GM19372 (cell line): ENCODE data around the gene ABHD16B.

ENCODE experiments used
- ATAC-seq: cut with Tn5 transposase; IDR thresholded peaks from one replicate; pipeline ENCODE4 v1.9.1; 2021; ENCODE audit warnings: mild to moderate bottlenecking, low read depth, moderate library complexity; ENCODE audit not compliant: unreplicated experiment

Gene ABHD16B

GRCh38 chr20:63892402-63892801, 31.1 kb downstream of the ABHD16B start:
- no peak for ATAC-seq

GRCh38 chr20:63893999-63894357, 32.7 kb downstream of the ABHD16B start:
- no peak for ATAC-seq

DNA sequence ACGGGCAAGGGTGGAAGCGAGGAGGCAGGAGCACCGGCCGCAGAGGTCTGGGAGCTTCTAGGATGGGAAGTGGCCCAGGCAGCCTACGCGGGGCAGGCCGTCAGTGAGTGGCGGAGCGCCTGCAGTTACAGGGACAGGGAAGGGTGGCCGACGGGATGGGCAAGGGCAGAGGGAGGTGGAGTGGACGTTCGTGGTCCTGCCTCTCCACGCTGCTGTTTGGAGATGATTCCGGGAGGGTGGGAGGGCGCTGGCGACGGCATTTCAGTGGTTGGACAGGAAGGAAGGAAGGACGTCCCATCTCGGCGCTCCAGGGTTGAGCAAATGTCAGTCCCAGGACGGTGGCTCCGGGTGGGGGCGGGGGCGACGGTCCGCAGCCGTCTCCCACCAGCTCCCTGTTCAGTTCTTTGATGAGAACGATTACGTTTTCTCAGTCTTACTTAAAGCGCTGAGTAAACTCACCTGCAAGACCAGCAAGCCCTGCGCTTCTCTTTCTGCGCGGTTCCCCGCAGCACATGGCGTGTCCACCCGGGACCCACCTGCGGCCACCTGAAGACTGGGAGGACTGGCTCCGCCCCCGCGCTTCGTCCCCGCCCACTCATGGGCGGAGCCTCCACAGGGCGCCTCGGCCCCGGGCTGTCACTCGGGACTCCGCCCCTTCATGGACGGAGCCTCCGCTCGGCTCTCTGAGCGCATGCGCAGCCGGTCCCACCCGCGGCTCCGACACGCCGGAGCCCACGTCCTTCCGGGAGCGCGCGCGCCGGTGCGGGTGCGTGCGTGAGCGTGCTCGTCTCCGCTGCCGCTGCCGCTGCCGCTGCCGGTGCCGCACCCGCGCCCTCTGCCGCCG, 33.3 kb downstream of the ABHD16B start, which contains the start of gene DNAJC5:
DNAJC5 (plus strand) TSS at position 769 of the 844 bp plus-strand sequence. CDS start 33,220 bp downstream, outside the sequence.
- peak; percentile 94 for ATAC-seq

GRCh38 chr20:63895202-63895951, 34.1 kb downstream of the ABHD16B start:
- ATAC-seq = peak; percentile 23

DNA sequence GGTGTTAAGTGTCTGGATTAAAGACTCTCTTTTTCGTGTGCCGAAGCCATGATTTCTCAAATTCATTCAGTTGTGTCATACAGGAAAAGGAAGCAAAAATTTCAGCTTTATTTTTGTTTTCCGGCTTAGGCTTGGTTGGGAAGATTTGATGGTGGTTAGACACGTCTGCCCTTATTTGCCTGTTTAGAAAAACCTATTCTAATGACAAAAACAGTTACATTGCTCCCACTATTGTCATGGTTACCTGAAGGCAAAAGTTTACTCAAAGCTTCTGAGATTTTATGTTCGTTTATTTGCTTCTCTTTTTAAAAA, 34.6 kb downstream of the ABHD16B start:
- ATAC-seq = no peak

- no peak for ATAC-seq
Observed at GRCh38 chr20:63896264-63897105, 35.2 kb downstream of the ABHD16B start.

- ATAC-seq = no peak
Observed at GRCh38 chr20:63897978-63898561, 36.8 kb downstream of the ABHD16B start.

GRCh38 chr20:63898882-63899558, 37.7 kb downstream of the ABHD16B start:
- ATAC-seq = no peak

DNA sequence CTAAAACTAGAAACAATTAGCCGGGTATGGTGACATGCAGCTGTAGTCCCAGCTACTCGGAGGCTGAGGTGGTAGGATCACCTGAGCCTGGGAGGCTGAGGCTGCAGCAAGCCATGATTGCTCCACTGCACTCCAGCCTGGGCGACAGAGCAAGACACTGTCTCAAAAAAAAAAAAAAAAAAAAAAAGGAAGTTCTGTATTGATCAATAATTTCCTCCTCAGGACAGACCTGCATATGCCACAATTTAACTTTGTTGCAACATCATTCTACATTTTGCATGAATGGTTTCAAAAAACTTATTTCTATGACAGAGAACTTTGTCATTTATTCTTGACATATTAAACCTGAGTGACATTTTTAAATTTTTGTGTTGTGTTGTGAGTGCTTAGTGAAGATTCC, 39.1 kb downstream of the ABHD16B start:
- ATAC-seq = no peak

- no peak for ATAC-seq
Observed at GRCh38 chr20:63903796-63904561, 42.7 kb downstream of the ABHD16B start.

GRCh38 chr20:63908008-63908682, 46.8 kb downstream of the ABHD16B start:
- no peak for ATAC-seq

DNA sequence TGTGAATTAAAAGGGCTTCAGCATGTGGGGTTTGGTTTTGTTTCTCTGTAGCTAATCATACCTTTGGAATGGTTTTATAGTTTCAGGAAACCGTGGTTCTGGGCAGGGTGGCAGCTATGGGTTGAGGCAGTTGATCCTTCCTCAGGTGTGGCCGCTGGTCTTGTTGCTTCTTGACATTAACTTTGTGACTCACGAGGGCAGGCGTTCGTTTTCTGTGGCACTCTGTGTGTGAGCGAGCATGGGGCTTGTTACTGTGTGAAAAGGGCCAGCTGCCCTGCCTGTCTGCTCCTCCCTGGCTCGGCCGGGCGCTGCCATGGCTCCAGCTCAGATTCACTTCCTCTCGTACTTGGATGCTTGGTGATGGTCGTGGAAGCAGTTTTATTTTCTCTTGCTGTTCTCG, 49.9 kb downstream of the ABHD16B start:
- no peak for ATAC-seq
